ENCODE measurements around the gene STX16. TPM values are rescaled to one million over a fixed set of nuclear protein-coding genes. Genes with fewer than 3 reads are reported as not detected.
A peak's percentile ranks its signal among the peaks of the same experiment; 100 is the strongest.

The STX16 gene
- total and polyA plus RNA-seq, 9 of the 15 experiments (the other 6 are each of a cell fraction or from before 2014, with no cell fraction given), result 4.4 to 43.5 (median 14.7) TPM

GRCh38 chr20:58623579-58624473, 27.3 kb upstream of the STX16 start (continued):
- TF ChIP-seq, protein P1, sequence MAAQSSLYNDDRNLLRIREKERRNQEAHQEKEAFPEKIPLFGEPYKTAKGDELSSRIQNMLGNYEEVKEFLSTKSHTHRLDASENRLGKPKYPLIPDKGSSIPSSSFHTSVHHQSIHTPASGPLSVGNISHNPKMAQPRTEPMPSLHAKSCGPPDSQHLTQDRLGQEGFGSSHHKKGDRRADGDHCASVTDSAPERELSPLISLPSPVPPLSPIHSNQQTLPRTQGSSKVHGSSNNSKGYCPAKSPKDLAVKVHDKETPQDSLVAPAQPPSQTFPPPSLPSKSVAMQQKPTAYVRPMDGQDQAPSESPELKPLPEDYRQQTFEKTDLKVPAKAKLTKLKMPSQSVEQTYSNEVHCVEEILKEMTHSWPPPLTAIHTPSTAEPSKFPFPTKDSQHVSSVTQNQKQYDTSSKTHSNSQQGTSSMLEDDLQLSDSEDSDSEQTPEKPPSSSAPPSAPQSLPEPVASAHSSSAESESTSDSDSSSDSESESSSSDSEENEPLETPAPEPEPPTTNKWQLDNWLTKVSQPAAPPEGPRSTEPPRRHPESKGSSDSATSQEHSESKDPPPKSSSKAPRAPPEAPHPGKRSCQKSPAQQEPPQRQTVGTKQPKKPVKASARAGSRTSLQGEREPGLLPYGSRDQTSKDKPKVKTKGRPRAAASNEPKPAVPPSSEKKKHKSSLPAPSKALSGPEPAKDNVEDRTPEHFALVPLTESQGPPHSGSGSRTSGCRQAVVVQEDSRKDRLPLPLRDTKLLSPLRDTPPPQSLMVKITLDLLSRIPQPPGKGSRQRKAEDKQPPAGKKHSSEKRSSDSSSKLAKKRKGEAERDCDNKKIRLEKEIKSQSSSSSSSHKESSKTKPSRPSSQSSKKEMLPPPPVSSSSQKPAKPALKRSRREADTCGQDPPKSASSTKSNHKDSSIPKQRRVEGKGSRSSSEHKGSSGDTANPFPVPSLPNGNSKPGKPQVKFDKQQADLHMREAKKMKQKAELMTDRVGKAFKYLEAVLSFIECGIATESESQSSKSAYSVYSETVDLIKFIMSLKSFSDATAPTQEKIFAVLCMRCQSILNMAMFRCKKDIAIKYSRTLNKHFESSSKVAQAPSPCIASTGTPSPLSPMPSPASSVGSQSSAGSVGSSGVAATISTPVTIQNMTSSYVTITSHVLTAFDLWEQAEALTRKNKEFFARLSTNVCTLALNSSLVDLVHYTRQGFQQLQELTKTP (IDR thresholded peaks at IDR 0.05; ENCODE audit: low read depth in 1 of 2, partially characterized antibody in 2 of 2), result no peak
- TF ChIP-seq ZBTB17 (CRISPR knock-in tag; IDR thresholded peaks at IDR 0.05) (0 out of 2 replicates have a peak, but pooled peaks have one; percentile 32), POLR2AphosphoS5 (IDR thresholded peaks at IDR 0.05; ENCODE audit: control insufficient read depth, insufficient read depth, low read depth, low read length) (no peak), ZNF384 (IDR thresholded peaks at IDR 0.05; ENCODE audit: low read depth, low read length) (no peak), MEF2A (IDR thresholded peaks at IDR 0.05; ENCODE audit: control insufficient read depth, low read depth, low read length) (no peak), ZNF175 (CRISPR knock-in tag; IDR thresholded peaks at IDR 0.05; ENCODE audit: low read depth) (peak; percentile 45; the same call in 1 of the 2 replicates), NUFIP1 (IDR thresholded peaks at IDR 0.05; ENCODE audit: partially characterized antibody) (no peak), ZNF24 (IDR thresholded peaks at IDR 0.05) (0 out of 2 replicates have a peak, but pooled peaks have one; percentile 18), SMARCB1 (IDR thresholded peaks at IDR 0.05; ENCODE audit: insufficient read length, low read depth) (no peak), MBD1 (CRISPR knock-in tag; IDR thresholded peaks at IDR 0.05) (no peak), HDAC1 (IDR thresholded peaks at IDR 0.05) (peak in 1 of 2 experiments; percentile 46; a peak in 1 of 4 replicates), ATF1 (CRISPR knock-in tag; IDR thresholded peaks at IDR 0.05) (no peak), ATF1 (tag; IDR thresholded peaks at IDR 0.05) (peak; percentile 58), YBX1 (IDR thresholded peaks at IDR 0.05) (no peak), TAF9B (IDR thresholded peaks at IDR 0.05; ENCODE audit: partially characterized antibody) (no peak), E2F1 (CRISPR knock-in tag; IDR thresholded peaks at IDR 0.05) (no peak), CXXC5 (CRISPR knock-in tag; IDR thresholded peaks at IDR 0.05) (peak; percentile 41; the same call in 1 of the 2 replicates), ZFP91 (CRISPR knock-in tag; IDR thresholded peaks at IDR 0.05) (0 out of 2 replicates have a peak, but pooled peaks have one; percentile 67), HDAC8 (tag; IDR thresholded peaks at IDR 0.05) (0 out of 2 replicates have a peak, but pooled peaks have one; percentile 49)
